CD4-positive, alpha-beta T cell treated with Interleukin-12 subunit alpha and Interleukin-12 subunit beta, for 1 hour (primary cell): ENCODE data around the gene ZG16B.

Experiments
- DNase-seq: peaks from one replicate; pipeline ENCODE4 v3.0.0-alpha.2; 2020

The ZG16B gene

DNA sequence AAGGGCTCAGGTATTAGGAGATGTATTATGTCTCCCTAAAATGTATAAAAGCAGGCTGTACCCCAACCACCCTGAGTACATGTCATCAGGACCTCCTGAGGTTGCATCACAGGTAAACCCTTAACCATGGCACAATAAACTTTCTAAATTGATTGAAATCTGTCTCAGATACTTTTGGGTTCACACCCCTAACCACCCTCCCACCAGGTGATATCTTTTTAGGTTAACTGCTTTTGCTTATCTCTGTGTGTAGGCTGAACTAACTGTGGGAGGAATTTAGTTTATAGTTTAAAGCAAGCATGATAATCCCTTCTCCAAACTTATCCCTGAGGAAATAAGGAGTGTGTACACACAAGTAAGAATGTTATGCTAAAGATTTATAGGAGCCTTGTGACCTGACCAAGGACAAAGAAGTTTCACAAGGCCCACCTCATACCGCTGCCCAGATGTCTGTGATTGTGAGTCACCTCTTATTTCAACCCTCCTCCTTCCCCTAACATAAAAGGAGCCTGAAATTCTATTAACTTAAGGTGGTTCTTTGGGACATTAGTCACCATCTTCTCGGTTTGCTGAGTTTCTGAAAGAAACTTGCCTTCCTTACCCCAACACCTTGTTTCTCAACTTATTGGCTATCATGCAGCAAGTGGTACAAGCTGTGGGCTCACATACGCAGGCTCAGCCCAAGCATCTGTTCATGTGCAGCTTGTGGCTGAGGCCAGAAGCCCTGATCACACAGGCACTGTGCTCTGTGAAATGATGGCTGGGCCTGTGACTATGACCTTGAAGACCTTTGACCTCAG, 16.6 kb downstream of the ZG16B start:
- no peak for DNase-seq

DNA sequence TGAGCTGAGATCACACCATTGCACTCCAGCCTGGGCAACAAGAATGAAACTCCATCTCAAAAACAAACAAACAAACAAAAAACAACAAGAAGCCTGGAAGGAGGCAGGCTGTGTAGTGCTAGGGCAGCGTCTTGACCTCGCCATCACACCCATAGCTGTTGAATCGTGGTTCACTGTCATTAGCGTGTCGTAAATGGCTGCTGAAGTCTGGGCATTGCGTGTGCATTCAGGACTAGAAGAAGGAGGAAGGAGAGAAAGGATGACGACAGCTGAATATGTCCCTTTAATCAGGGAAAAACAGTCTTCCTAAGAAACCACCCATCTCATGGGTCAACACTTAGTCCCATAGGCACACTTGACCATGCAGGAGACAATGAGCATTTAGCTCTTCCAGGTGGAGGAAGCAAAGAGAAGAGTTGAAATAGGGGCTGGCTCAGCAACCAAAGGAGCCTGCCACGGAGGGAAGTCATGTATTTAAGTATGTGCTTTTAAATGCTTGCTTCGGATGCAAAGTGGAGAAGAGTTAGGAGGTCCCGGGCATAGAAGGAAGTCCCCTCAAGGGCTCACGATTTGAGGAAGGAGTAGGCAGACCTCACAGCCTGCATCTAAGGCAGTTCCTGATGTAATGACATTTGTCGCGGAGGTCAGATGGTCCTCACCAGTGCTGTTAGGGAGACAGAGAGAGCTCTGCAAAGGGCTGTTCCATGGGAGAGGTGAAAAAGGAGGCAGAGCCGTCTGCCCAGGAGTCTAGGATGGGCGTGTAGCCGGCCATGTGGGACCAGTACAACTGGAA, 19.0 kb downstream of the ZG16B start:
- no peak for DNase-seq

DNA sequence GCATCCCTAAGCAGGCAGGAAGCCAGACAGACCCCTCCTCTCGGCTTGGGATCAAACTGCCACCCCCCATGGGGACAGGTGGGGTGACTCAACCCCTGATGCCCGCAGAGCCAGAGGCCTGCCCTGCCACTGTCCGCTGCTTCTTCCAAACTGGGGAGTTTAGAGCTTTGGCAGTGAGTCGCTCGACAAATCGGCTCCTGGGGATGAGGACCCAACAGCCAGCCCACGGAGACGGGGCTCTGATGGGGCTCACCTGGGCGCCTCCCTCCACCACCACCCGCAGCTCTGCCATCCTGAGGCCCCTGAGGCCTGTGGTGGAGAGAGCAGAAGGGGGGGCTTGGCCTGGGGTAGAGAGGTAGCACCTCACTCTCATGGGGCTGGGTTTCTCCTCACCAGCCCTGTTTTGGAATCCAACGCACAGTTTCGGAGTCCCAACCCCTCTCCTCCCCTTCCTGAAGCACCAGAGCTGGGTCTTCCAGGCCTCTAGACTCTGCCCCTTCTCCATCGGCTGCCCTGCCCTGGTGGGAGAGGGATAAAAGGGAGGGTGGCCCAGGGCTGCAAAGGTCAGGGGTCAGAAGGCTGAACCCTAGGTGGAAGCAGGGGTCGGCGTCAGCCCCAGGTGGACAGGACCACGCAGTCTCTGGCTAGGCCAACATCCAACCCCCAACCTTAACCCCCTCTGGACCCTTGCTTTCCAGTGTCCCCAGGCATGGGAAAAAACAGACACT, 22.1 kb downstream of the ZG16B start:
- no peak for DNase-seq

DNA sequence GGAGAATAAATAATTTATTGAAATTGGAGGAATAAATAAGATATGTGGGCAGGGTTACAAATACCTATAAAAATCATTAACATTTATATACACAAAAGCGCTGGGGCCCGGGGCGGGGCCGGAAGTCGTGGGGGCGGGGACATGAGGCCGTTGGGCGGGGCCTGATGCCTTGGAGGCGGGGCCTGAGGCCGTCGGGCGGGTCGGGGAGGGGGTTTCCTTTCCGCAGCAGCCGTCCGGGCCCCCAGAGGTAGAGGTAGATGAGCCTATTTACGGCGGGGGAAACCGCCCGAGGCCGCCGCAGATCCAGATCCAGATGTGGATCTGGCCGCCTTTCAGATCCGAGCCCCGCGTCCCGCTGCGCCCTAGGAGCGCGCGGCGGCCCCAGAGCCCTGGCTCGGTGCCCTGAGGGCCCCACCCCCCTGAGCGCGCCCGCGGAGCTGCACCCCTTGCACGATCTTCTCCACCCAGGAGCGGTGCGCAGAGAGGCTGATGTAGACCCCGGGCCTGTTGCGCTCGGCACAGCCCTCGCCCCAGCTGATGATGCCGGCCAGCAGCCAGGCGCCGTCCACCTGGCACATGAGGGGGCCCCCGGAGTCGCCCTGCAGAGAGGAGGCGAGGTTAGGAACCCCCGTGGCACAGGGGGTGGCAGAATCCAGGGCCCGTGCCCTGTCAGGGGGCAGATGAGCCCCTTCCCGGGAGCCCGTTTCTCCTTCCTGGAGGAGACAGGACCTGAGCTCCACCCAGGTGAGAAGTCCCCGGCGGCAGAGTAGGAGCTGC, 22.8 kb downstream of the ZG16B start:
- no peak for DNase-seq

DNA sequence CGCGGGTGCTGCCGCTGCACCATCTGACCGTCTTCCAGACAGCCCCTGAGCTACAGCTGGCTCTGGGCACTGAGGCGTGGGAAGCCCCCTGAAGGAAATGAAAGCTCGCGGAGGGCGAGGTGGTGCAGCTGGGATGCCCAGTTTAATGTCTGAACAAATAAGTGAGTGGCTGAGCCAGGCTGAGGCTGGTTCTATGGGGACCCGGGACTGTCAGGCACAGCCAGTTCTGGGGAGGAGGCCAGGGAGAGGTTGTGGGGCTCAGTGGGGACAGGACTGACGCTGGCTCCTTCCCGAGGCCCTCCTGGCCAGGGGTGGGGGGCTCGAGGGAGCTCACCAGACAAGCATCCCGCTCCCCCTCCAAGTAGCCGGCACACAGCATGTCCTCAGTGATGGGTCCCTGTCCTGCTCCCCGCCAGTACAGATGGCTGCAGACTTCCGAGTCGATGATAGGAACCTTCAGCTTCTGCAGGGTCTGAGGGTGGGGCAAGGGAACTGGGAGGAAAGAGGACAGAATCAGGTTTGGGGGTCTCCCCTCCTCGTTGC, 23.5 kb downstream of the ZG16B start:
- no peak for DNase-seq

DNA sequence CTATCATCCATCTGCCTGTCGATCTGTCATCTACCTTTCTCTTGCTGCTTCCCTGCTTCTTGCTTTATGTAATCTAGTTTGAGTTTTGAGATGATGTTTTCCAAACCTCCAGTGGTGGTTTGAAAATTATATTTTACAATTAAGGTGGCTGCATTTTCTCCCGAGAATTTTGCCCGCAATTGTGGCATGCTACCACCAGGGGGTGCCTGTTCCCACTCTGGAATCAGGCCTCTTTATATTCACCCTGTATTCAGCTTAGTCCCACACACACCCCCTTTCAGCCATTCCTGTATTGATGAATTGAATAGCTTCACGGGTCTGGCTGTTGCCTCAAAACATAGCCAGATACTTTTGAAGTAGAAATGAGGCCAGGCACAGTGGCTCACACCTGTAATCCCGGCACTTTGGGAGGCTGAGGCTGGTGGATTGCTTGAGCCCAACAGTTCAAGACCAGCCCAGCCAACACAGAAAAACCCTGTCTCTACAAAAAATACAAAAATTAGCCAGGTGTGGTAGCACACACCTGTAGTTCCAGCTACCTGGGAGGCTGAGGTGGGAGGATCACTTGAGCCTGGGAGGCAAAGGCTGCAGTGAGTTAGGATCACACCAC, 24.7 kb downstream of the ZG16B start:
- no peak for DNase-seq

DNA sequence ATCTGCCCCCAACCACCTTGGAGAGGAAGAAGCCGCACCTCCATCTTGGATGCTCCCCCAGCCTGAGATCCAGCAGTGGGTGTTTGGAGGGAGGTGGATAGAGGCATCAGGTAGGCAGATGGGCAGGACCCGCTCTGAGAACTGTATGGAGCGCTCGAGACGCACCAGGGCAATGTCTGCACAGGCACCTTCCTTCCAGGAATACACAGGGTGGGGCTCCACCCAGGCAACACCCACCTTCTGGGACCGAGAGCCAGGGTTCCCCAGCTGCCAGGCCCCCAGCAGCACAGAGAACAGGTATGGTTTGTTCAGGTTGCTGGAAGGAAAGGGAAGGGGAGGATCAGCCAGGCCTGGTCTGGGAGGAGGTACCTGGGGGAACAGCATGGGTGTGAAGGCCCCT, 25.4 kb downstream of the ZG16B start:
- DNase-seq: no peak

DNA sequence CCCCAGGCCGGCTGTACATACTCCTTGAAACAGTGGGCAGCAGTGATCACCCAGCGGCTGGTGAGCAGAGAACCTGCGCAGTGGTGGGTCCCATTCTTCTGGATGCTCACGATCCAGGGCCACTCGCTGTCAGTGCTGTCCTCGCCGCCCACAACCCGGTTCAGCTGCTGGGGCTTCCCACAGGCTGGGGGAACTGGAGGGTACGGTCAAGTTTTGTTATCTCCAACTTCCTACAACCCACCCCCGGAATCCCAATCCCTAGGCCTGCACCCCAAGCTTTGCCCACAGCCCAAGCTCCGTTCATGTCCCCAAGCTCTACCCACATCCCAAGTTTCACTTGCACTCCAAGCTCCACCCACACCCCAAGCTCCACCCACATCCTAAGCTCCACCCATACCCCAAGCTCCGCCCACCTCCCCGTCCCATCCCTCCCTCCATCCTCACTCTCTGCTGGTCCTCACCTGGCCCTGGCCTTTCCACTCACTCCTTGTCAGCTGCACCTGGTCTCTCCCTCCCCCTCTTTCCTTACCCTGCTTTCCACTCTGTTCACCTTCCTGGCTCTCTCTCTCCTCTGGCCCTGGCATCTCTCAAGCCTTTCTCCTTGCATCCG, 26.1 kb downstream of the ZG16B start:
- DNase-seq: no peak

DNA sequence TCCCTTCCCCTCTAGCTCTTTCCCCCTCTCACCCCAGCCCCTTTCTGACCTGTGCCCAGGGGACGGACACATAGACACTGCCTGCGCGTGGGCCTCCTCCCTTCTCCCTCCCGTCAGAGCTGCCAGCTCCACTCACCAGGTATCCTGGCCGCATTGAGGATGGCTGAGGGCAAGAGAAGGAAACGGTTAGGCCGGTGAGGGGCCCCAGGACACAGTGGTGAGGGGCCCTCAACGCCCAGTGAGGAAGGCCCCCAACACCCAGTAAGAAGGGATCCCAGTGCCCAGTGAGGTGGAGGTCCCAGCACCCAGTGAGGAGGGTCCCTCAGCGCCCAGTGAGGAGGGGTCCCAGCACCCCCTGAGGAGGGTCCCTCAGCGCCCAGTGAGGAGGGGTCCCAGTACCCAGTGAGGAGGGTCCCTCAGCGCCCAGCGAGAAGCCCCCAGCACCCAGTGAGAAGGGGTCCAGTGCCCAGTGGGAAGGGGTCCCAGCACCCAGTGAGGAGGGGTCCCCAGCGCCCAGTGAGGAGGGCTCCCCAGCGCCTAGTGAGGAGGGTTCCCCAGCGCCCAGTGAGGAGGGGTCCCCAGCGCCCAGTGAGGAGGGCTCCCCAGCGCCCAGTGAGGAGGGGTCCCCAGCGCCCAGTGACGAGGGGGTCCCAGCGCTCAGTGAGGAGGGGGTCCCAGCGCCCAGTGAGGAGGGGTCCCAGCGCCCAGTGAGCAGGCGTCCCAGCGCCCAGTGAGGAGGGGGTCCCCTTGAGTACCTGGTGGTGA, 26.8 kb downstream of the ZG16B start:
- no peak for DNase-seq

DNA sequence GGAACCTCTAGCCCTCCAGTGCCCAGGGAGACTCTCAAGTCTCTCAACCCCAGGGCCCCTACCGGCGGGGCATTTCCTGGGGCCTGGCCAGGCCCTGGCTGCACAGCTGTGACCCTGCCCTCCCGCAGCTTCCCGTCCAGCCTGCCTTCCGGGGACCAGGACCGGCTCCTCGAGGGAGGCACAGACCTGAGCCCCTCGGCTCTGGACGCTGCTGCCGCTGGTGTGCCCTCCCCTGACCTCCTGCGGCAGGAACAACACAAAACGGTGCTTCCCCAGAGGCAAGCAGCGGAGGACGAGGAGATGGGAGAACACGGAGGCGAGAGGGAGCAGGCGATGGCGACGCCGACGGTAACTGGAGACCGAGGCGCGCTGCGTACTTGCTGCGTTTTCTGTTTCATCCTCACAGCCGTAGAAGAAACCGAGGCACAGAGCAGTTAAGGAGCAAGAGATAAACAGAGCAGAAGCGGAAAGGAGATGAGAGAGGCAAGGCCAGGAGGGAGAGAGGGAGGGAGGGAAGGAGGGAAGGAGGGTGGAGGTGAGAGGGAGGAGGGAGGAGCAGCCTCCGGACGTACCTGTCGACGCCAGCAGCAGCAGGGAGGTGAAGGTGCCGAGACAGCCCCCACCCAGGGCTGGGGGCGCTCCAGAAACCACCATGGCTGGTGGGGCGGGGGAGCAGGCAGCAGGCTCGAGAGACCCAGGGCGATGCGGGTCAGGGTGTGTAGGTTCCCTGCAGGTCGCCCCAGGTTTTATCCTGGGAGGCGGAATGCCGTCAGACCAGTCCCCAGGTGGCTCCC, 27.5 kb downstream of the ZG16B start, which contains the start of gene PRSS22:
Gene PRSS22, minus strand, starts transcription at position 720 of the 794 bp plus-strand sequence. Its CDS starts 66 bp downstream, at position 654.
- no peak for DNase-seq

DNA sequence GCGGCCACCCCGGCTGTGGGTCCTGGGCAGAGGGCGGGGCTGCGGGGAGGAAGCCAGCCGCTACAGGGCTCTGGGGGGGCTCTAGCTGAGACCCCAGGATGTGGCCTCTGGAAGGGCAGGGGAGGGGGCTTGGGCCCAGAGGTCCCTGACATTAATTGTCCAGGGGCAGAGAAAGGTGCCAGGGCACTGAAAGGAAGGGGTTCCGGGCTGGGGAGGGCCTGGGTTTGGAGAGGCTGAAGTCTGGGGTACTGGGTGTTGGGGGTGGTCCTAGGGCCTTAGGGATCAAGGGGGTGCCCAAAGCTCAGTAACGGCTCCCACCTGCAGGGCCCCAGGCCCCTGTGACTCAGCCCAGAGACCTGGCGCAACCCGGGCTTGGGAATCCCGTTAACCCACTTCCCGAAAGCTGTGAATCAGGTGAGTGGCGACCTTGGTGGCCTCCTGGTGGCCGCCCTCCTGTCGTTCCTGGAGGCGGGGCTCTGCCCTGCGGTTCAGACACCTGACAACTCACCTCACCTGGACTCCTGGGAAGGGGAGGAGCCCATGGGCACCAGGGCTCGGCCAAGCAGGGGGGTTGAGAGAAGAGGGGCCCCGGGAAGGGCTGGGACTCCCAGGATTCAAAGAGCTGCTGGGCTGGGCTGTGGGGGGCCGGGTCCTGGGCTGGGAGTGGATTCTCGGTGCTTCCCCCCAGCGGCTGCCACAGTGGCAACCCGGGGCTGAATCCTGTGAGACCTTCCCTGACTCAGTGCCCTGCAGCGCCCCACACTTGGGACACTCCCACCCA, 28.3 kb downstream of the ZG16B start:
- DNase-seq: no peak

DNA sequence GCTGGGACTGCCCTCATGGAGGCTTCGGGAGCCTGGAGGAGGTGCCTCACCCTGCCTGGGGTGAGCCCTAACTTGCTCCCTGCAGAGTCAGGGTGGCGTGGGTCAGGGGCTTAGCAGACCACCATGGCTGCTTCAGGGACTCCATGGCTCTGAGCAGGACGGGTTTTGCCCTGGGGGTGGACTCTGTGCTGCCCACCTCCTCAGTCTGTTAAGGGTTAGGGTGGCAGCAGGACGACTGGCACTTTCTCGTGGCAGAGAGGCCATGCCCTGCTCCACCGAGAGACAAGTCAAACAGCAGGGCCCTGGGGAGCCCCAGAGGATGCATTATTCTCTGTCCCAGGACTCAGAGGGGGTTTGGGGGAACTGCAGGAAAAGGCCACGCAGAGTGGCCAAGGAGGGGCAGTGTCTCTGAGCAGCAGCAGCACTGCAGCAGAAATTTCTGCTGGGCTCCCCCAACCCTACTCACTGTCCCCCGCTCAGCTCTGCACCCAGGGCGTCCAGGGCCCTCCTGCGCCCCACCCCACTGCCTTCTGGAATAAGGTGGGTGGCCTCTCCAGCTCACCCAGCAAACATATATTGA, 29.7 kb downstream of the ZG16B start:
- no peak for DNase-seq

DNA sequence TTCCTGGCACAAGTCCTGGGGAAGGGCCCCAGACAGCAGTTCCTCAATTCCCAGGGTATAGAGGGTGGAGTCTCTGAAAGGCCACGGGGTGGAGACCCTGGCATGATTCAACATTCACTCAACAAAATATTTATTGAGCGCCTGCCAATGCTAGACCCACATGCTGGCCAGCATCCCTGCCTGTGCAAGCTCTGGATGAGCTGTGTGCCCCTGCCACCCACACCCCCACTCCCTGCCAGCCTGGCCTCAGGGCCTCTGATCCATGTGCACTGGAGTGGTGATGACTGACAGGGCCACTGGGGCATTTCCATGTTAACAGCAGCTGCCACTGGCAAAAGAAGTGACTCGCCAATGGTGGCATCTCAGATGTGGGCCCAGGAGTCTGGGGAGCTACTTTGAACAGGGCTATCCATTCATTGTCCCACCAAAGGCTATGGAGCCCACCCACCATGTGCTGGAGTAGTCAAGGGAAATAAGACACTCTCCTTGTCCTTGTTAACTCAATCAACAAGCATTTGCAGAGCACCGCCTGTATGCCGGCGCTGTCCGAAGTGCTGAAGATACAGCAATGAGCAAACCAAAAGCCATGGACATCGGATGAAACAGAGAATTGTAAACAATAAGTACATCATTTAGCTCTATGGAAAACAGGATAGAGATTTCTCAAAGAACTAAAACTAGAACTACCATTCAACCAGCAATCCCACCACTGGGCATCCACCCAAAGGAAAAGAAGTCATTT, 30.9 kb downstream of the ZG16B start:
- DNase-seq: no peak

DNA sequence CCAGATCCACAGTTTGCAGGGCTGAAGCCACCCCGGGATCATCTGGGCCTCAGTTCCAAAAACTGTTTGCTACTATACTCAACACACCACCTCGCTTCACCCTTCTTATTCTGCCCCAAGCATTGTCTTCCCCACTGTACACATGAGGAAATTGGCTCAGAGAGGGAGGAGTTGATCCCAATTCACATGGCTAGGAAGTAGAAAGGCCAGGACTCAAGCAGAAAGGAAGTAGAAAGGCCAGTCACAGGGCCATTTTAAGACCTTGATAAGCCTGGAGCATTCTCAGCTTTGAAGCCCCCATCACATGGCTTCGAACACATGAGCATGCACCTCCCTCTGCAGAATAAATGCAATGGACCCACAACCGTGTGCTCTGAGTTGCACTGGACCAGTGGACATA, 35.5 kb downstream of the ZG16B start:
- no peak for DNase-seq

DNA sequence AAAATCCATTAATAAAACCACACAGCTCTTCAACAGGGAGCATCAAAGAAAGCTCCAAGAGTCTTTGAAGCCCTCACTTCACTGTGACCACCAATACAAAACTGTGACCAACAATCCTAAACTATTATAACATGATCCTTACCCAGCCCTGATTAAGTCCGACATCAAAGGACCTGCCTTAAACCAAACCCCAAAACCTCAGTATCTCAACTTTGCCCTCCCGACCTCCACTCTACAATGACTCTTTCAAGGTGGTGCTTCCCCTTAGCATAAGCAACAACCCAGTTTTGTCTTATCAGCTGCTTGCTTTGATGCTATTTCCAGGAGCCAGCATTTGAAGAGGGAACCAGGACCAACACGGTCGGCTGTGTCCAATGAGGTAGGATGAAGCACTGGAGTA, 36.3 kb downstream of the ZG16B start:
- DNase-seq: no peak

DNA sequence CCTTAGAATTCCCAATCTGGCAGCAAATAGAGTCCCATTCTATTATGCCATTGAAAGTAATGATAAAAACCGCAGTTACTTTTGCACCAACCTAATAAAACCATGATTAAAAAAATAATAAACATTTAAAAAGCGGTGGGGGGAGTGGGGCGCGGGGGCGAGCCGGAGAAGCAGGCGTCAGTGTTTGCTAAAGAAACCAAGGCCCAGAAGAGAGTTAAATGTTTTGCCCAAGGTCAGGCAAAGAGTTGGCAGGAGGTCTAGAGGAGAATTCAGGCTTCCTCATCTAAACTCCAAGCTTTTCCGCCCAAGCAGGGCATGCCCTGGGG, 37.5 kb downstream of the ZG16B start:
- DNase-seq: no peak

DNA sequence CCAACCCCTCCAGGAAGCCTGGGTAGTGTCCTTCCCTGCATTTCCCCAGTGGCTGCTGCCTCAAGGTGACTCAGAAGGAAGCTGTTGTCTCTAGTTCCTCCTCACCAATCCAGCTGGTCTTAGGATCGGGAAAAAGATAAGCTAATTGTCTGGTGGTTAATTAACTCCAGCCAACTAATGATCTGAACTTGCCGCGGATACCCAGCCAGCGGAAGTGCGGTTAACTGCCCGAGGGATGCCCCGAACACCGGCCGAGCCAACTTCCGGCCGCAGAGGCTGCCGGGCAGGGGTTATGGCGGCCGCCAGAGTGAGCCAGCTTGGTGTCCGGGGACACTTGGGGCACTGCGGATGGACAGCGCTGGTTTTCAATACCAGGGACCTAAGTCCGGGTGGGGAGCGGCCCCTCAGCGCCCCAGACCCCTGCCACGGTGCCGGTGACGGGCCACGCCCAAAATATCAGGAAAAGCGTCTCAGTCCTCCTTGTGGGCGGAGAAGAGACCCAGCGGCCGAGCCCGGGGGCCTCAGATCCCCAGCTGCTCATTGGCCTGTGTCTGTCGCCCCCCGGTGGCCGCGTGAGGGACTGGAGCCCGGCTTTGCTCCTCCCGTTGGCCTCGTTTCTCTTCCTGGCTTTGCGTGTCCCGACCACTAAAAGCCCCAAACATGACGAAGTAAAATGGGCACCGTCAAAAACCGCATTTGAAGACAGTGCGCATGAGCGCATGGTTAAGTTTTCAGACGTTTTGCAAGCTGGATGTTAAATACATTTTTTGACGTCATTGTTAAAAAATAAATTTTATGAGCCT, 38.1 kb downstream of the ZG16B start:
- DNase-seq: peak; percentile 96
